Renal cortex interstitium (tissue), 11 donors: ENCODE measurements around the gene ZNF292. TPM values are rescaled to one million over a fixed set of nuclear protein-coding genes. Genes with fewer than 3 reads are reported as not detected.
"Not testable (repeated sequence)": the region's sequence is repeated elsewhere in the genome, so short reads cannot be mapped to it uniquely, and the experiment has no call there.

ENCODE experiments used
- DNase-seq, 11 donors: peaks; one replicate each; pipeline ENCODE4 v3.0.0-alpha.2; 2013; ENCODE audit warnings: low read depth in 9 of 11, low spot score in 4 of 11; ENCODE audit errors: extremely low read depth in 1 of 11
- polyA plus RNA-seq, 3 donors: library from polyadenylated mRNA; unstranded; fragments of 120-200 nt; gene quantifications; one replicate each; pipeline ENCODE4 v1.2.1, GENCODE V29; 2013; ENCODE audit not compliant: insufficient read length in 3 of 3

Gene ZNF292
- polyA plus RNA-seq, 3 donors: 38.8 to 48.2 (median 48.2) TPM

DNA sequence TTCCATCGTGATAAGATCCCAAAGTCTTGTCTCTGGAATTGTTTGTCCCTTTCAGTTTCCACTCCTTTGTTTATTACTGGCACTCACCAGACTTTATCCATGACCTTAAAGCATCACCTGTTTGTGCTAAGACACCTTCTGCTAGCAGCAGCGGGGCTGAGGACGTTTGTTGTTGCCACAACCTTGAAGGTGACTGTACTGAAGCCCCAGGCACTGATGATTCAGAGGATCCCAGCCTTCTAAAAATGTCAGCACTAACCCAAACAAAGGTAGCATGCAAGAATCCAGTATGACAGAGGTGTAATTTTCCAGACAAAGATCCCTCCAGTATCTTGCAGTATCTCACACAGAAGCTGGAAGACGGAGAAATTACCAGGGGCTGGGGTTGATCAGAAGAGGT is 138.2 kb downstream of the ZNF292 start:
- no peak for DNase-seq

DNA sequence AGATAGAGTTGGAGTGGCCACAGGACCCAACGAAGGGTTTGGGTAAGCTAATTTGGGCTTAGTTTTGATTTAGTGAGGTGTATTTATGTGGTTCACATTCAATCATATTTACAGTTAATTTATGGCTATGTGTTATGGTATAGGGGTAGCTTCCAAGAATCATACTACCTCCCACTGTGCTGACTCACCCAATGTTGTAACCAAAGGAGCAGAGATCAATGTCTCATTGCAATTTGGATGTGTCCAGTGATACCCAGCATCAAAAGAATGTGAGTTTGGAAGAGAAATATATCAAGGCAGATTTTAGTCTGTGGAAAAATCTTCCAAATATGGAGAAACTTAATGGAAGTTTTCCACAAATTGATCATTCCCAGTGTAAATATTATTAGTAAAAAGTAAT is 141.8 kb downstream of the ZNF292 start:
- DNase-seq: no peak

DNA sequence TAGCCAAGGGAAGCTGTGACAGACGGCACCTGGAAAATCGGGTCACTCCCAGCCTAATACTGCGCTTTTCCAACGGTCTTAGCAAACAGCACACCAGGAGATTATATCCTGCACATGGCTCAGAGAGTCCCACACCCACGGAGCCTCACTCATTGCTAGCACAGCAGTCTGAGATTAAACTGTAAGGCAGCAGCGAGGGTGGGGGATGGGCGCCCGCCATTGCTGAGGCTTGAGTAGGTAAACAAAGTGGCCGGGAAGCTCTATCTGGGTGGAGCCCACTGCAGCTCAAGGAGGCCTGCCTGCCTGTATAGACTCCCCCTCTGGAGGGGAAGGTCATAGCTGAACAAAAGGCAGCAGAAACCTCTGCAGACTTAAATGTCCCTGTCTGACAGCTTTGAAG is 145.9 kb downstream of the ZNF292 start:
- DNase-seq: not testable (repeated sequence)

DNA sequence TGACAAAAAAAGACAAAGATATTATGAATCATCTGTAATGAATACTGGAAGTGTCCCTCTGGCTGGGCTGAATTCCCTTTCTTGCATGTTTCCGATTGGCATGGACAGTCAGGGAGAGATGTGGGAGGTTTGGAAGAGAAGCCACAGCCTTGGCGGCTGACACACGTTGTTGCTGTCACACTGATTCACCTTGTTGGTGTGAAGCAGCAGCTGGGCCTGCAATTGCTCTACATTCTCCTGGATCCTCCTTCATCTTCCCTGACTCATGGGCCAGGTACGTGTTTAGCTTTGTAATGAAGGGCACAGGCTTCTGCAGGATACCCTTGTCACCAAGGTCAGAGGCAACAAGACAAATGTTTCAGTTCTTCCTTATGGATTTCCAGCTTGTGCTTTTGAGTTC is 153.6 kb downstream of the ZNF292 start:
- no peak for DNase-seq

DNA sequence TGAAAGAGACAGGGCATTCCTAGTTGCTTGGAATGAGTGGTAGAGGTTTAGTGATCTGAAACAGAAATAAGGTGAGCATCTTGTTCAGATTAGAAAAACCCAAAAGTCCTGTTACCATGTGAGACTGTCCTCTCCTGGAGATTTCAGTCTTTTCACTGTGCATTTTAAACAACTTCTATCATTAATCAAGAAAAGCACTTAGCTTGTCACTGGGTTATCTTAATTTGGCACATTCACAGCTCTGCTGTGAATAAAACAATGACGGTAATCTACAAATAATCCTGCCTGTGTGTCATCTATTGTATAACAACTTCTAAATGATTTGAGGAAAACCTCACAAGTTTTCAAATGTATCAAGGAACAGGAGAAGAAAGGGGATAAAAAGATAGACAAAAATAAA is 157.5 kb downstream of the ZNF292 start:
- no peak for DNase-seq

Other genes starting within 250 kb of the ZNF292 start
- under 1 TPM; 0.45 to 0.93 (median 0.92) TPM for gene HTR1E, start 218.0 kb upstream of the ZNF292 start, polyA plus RNA-seq
- gene CGA, start 60.5 kb upstream of the ZNF292 start, polyA plus RNA-seq: 1 to 10 TPM in 2 of 3 donors, not detected in 1; 3.5 to 5.9 TPM
- 10 to 100 TPM; 16.3 to 22.6 (median 20.9) TPM for gene SMIM8, start 167.0 kb downstream of the ZNF292 start, polyA plus RNA-seq
- under 1 TPM in 2 of 3 donors, not detected in 1; 0.14 to 0.41 TPM for gene GJB7, start 173.7 kb downstream of the ZNF292 start, polyA plus RNA-seq
- gene C6orf163, start 189.2 kb downstream of the ZNF292 start, polyA plus RNA-seq: 1 to 10 TPM; 2.7 to 7.5 (median 3.0) TPM